Heart left ventricle (tissue), 16 donors: ENCODE results near the gene TSPAN11. TPM values are rescaled to one million over a fixed set of nuclear protein-coding genes. Genes with fewer than 3 reads are reported as not detected.

Experiments used
- ATAC-seq, 4 donors: fragments of 200-7000 bp; cut with Tn5 transposase; one replicate each; pipeline ENCODE4 v1.9.1; 2020 to 2022; ENCODE audit warnings: moderate library complexity in 4 of 4, mild to moderate bottlenecking in 3 of 4, moderate number of reproducible peaks in 1 of 4
- DNase-seq, 5 donors: peaks; one replicate each; pipeline ENCODE4 v3.0.0-alpha.2; 2020
- H3K27ac ChIP-seq, 12 donors: fragments of 200-600 bp; sonication (generic) in 4 of 12; one replicate each; pipeline versions ENCODE4 v1.5.0 to v1.8.0; 2016 to 2022; ENCODE audit warnings: mild to moderate bottlenecking in 2 of 12
- H3K27me3 ChIP-seq, 9 donors: fragments of 200-600 bp; sonication (generic) in 2 of 9; one replicate each; pipeline versions ENCODE4 v1.5.1 to v1.8.0; 2016 to 2022; ENCODE audit warnings: mild to moderate bottlenecking in 3 of 9
- H3K36me3 ChIP-seq, 9 donors: fragments of 200-600 bp; sonication (generic) in 2 of 9; one replicate each; pipeline versions ENCODE4 v1.5.0 to v1.8.0; 2018 to 2022; ENCODE audit warnings: mild to moderate bottlenecking in 2 of 9
- H3K4me1 ChIP-seq, 12 donors: fragments of 200-600 bp; sonication (generic) in 4 of 12; one replicate each; pipeline versions ENCODE4 v1.5.0 to v1.8.0; 2016 to 2022; ENCODE audit warnings: mild to moderate bottlenecking in 3 of 12
- H3K4me3 ChIP-seq, 12 donors: fragments of 200-600 bp; sonication (generic) in 4 of 12; one replicate each; pipeline versions ENCODE4 v1.5.0 to v1.8.0; 2017 to 2022; ENCODE audit warnings: mild to moderate bottlenecking in 9 of 12, moderate library complexity in 4 of 12
- H3K9me3 ChIP-seq, 12 donors: fragments of 200-600 bp; sonication (generic) in 4 of 12; one replicate each; pipeline versions ENCODE4 v1.5.0 to v1.8.0; 2016 to 2022; ENCODE audit warnings: mild to moderate bottlenecking in 1 of 12
- CTCF ChIP-seq, 12 donors: fragments of 200-600 bp; sonication (generic) in 4 of 12; IDR thresholded peaks; one replicate each; pipeline versions ENCODE4 v1.5.0 to v1.8.0; 2018 to 2022; ENCODE audit warnings: antibody characterized with exemption in 12 of 12, mild to moderate bottlenecking in 5 of 12
- POLR2A ChIP-seq, 2 donors: fragments of 450-650 bp; IDR thresholded peaks; one replicate each; pipeline ENCODE4 v1.6.1; 2017; ENCODE audit warnings: antibody characterized with exemption in 2 of 2, mild to moderate bottlenecking in 2 of 2, moderate library complexity in 2 of 2
- WGBS, 4 donors: extraction: QIAGEN DNeasy Blood & Tissue Kit in 2 of 4; methylation state at CpG; one replicate each; pipeline versions ENCODE4 v1.1.5 to v1.1.7; 2013 to 2018; 5-methylcytosine and 5-hydroxymethylcytosine counted together
- intact Hi-C, 10 donors: fragments of 100-400 bp; cut with DNase I; formaldehyde crosslinking; loops; one replicate each; pipeline versions ENCODE4 v1.11.1 to v1.14.2; 2022
- polyA plus RNA-seq, 2 donors: library from polyadenylated mRNA; stranded (reverse); fragments of 200-250 nt; gene quantifications; one replicate each; pipeline ENCODE4 v1.2.3, GENCODE V29; 2013
- total RNA-seq, 9 donors: library from RNA; depleted of rRNA in 2 of 9; stranded (reverse); fragments of >200 nt in 2 of 9; fragmentation: NEBNext Ultra II Directional in 3 of 9; extraction: Animal tissue kit (Norgen Biotek cat#: 25700) in 3 of 9; gene quantifications; one replicate each; pipeline versions ENCODE4 v1.1.0 to v1.2.4, GENCODE V29; 2016 to 2023
- donor health status: ischemic (EF 13 %, LVEDD 7.1; RV severe dilation, severe dysfunction).
- donor health status: healthy with polysubstance abuse.
- donor health status: DM: no; HTN: yes; CAD: no.
- donor health status: DM: no; HTN: no; CAD: no.
- donor health status: ischemic (EF 25% LVEDD 6.9; RV normal size, moderate dysfunction).
- donor health status: ischemic (EF 25% LVEDD 5.7; RV mildly dilated, moderate dysfunction).
- donor health status: healthy.
- donor health status: DM: yes; HTN: yes; CAD: no.
- donor health status: ischemic (EF 35%, LVEDD 5.7; RV mildly dilated, moderate dysfunction).
- donor health status: nonischemic (EF 11% LVEDD 7.7; RV severe dilation, severe dysfunction).
- donor health status: DM: yes; HTN: yes; CAD: no.
- donor health status: PGD.
- donor health status: ischemic (EF 29% LVEDD 5.4; RV normal size, mild dysfunction).
- donor health status: nonischemic (EF 23%, LVEDD 6.1; RV moderate dilation, normal function).

Gene TSPAN11
- total and polyA plus RNA-seq, 11 donors: 0.49 to 4.2 (median 1.9) TPM

DNA sequence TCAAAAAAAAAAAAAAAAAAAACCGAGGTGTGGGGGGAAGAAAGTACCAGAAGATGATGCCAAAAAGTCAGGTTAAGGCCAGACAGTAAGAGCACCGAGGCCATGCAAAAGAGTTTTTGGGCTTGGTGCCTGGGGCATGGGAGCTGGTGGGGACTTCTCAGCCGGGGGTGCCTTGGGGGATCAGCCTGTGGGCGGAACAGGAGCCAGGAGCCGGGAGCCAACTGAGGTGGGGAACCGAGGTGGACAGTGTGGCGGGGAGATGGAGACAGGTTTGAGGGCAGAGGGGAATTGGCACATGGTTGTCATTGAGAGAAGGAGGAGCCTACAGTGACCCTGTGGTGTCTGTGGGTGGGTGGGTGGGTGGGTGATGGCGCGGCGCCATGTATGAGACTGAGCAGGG, 33.2 kb downstream of the TSPAN11 start:
- no peak for ATAC-seq
- TF ChIP-seq CTCF (IDR thresholded peaks at IDR 0.05) (no peak), POLR2A (IDR thresholded peaks at IDR 0.05) (no peak)
- Histone ChIP-seq H3K27me3 (no peaks in the 10 kb centered on the region), H3K9me3 (peaks cover 0 to 6% (median 0%) of the 10 kb centered on the region in 12 donors), H3K4me1 (peaks cover 0 to 1% (median 0%) of the 10 kb centered on the region in 12 donors), H3K36me3 (no peaks in the 10 kb centered on the region), H3K27ac (no peak overlapping the region), H3K4me3 (no peak overlapping the region)
- peak in 1 of 5 donors; percentile 23 for DNase-seq
- 92 to 94% (median 93%) methylated on average over 10 of the region's 10 CpGs for WGBS, 4 donors
- intact Hi-C loops: no loop called here

DNA sequence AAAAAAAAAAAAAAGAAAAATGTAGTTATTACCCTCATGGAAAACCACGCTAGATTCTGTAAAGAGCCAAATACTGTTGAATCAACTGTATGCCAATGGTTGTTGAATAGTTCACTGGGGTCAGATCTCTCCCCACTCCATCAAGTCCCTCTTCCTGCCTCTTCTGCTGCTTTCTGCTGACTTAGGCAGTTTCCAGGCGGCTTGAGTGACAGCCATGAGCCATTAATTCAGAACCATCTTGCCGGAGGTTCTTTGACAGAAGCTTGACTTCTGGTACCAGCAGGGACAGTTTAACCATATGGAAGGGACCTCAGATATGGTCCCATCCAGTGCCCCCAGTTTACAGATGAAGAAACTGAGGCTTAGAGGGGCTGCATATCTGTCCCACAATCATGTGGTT, 34.5 kb downstream of the TSPAN11 start:
- Histone ChIP-seq H3K4me1 (no peaks in the 10 kb centered on the region), H3K27ac (no peak overlapping the region), H3K27me3 (no peaks in the 10 kb centered on the region), H3K9me3 (no peaks in the 10 kb centered on the region), H3K4me3 (no peak overlapping the region), H3K36me3 (no peaks in the 10 kb centered on the region)
- ATAC-seq (no peak), DNase-seq (no peak)
- intact Hi-C loops: no loop called here
- WGBS, 4 donors: 80 to 95% (median 88%) methylated on average over 3 of the region's 3 CpGs
- TF ChIP-seq POLR2A (IDR thresholded peaks at IDR 0.05) (no peak), CTCF (IDR thresholded peaks at IDR 0.05) (no peak)

DNA sequence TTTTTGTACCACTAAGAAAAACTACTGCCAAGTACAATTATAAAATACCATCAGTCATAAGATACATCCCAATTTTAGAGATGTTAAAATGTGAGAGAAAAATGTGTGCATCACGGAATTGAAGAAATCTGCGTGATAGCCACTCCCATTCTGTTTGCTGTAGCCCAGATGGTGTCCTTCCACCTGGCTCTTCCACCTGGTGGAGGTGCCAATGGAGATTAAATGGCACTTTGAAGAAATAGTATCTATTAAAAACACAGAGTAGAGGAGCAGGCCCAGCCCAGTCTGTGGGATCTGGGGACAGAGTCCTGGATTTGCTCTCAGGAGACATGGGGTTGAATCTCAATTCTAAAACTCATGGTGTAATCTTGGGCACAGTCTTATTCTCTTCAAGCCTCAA, 35.5 kb downstream of the TSPAN11 start:
- TF ChIP-seq CTCF (IDR thresholded peaks at IDR 0.05) (no peak), POLR2A (IDR thresholded peaks at IDR 0.05) (no peak)
- Histone ChIP-seq H3K27me3 (no peaks in the 10 kb centered on the region), H3K27ac (no peak overlapping the region), H3K36me3 (no peaks in the 10 kb centered on the region), H3K4me1 (no peaks in the 10 kb centered on the region), H3K4me3 (no peak overlapping the region), H3K9me3 (no peaks in the 10 kb centered on the region)
- ATAC-seq (no peak), DNase-seq (no peak)
- intact Hi-C loops: no loop called here
- 91 to 98% (median 95%) methylated on average over 2 of the region's 2 CpGs for WGBS, 4 donors

DNA sequence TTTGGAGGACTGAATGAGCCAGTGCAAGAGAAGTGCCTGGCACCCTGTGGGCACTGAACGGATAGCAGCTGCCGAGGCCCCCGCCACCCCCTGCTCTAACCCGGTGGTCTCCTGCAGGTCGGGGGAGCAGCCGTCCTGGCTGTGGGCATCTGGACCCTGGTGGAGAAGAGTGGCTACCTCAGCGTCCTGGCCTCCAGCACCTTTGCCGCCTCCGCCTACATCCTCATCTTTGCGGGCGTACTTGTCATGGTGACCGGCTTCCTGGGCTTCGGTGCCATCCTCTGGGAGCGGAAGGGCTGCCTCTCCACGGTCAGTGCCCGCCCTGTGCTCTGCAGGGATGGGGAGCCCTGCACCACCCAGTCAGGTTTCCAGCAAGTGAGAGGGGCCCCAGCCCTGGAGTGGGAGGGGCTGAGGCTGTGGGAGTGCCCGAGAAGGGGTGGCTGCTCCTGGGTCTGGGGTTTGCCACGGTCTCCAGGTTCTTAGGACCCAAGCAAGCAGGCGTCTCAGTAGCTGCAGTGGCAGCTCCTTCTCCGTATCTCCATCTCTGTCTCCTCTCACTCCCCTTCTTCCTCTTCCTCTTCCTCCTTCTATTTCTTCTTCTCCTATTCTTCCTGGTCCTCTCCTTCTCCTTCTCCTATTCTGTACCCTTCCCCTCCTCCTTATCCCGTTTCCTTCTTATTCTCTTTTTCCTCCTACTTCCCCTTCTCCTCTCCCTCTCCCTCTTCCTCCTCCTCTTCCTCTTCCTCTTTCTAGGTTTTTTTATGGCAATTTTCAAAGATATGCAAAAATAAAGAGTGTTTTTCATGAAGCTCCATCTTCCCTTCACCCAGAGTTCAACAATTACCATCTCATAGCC, 37.4 kb downstream of the TSPAN11 start:
- DNase-seq: peak in 1 of 5 donors; percentile 28

More for the DNA sequence above, 37.4 kb downstream of the TSPAN11 start:
- Histone ChIP-seq H3K9me3 (no peaks in the 10 kb centered on the region), H3K4me3 (no peak overlapping the region), H3K27ac (no peak overlapping the region), H3K27me3 (no peaks in the 10 kb centered on the region), H3K4me1 (peaks cover 0 to 12% (median 2%) of the 10 kb centered on the region in 12 donors), H3K36me3 (no peaks in the 10 kb centered on the region)
- 87 to 91% (median 87%) methylated on average over 15 to 21 of the region's 21 CpGs for WGBS, 4 donors
- no peak for ATAC-seq
- TF ChIP-seq CTCF (IDR thresholded peaks at IDR 0.05): no peak
- TF ChIP-seq POLR2A (IDR thresholded peaks at IDR 0.05): no peak
- intact Hi-C loops: no loop called here
